HG02970 (cell line): ENCODE results near the gene TMX3.

Experiments used
- ATAC-seq: cut with Tn5 transposase; IDR thresholded peaks from one replicate; pipeline ENCODE4 v1.9.1; 2021; ENCODE audit warnings: mild to moderate bottlenecking, moderate library complexity, moderate number of reproducible peaks; ENCODE audit not compliant: unreplicated experiment, low FRiP score

The TMX3 gene

DNA sequence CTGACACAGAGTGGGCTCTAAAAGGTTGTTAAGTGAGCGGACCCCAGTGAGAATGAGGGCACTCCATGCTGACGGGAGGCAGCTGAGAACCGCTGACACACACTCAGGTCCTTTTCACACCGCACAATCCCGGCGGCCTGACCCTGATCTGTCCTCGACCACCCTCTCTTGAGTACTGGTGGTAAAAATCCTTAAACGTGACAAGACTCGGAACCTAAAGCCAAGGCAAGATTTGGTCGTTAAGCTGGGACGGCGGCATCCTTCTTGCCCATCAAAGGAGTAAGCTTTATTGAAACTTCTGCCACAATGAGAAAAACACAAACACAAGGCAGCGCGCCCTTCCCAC lies 569 bp downstream of the TMX3 start:
- ATAC-seq = no peak

GRCh38 chr18:68713796-68714195 lies 1.1 kb downstream of the TMX3 start:
- ATAC-seq = no peak

- ATAC-seq = no peak
These were observed 1.8 kb downstream of the TMX3 start for GRCh38 chr18:68713131-68713530.

- no peak for ATAC-seq
These were observed 7.3 kb downstream of the TMX3 start for GRCh38 chr18:68707646-68708045.

- ATAC-seq = no peak
These were observed 9.8 kb downstream of the TMX3 start for GRCh38 chr18:68705119-68705518.

DNA sequence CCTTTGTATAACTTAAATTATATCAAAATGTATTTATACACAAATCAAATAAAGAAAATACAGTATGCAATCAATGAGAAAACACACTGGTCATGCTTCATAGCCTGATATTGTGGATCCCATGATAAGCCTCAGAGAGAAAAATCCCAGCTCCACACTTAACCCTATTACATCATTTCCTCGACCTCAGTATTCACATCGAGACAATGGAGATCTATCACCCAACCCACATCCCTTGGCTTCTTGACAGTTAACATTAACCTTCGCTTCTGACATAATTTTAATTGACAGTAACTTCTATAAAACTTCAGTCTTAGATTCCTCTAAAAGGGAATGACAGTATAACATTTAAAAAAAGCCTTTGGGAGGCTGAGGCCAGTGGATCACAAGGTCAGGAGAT lies 11.6 kb downstream of the TMX3 start:
- no peak for ATAC-seq

DNA sequence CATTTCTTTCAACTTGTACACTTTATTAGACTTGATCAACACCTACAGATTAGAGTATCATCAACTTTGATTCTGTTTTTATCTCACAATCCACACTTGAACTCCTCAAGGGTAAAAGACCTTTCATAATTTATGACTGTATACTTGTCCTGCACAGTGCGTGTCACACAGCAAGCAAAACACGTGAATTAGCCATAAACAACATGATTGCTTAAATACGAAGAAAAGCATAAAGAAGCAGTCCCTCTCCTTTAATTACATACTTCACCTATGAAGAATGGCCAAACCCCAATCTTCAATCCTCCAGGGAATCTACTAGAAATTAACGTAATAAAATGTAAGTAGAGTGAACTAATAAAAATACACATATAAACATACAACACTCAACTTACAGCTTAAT lies 13.6 kb downstream of the TMX3 start:
- no peak for ATAC-seq

GRCh38 chr18:68699043-68699442 lies 15.9 kb downstream of the TMX3 start:
- no peak for ATAC-seq

DNA sequence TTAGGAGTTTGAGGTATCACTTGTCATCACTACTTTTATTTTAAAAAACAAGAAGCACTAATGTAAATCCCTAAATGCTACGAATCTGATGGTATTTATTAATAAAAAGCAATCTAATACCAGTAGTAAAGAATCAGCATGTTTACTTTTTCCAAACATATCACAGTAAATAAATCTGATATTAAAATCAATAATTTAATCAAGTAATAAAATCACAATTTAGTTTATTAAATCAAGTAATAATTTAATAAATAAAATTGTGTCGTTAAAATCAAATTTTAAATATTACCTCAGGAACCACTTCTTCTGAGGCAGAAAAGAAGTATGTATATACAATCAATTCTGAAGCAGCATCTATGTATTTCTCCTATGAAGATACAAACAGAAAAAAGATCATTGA lies 18.0 kb downstream of the TMX3 start:
- no peak for ATAC-seq

GRCh38 chr18:68694316-68694715 lies 20.6 kb downstream of the TMX3 start:
- ATAC-seq = no peak

DNA sequence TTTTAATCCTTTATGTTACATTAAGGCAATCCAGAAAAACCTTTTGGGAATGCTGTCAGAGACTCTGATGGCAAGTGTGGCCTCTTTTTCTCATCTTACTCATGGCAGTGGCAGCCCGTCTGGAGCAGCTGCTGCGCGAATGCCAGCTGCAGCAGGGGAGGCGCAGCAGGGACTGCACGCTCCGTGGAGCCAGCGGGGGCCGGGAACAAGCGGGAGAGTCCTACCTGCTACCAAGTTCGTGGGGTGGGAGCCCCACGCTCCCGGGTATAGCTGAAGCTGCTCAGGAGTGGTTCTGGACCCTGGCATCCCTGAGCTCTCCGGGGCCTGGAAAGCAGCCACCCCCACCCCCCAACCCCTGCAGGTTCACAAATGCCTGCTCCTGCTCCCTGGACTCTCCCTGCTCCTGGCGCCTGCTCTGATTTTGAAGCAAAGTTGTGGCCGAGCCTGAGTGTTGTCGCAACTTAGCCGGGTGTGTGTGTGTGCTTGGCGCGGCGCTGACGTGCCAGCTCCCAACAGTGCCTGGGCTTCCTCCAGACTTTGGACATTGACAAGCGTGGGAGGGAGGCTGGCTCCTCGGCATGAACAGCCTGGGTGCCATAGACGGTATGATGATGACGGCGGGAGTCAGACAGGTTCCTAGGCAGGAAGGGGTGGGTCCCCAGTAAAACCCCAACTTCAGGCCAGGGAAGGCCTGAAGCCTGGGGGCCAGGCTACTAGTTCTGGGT lies 21.7 kb downstream of the TMX3 start:
- ATAC-seq = no peak

- no peak for ATAC-seq
These were observed 35.4 kb downstream of the TMX3 start for GRCh38 chr18:68679528-68679927.

GRCh38 chr18:68676913-68677312 lies 38.0 kb downstream of the TMX3 start:
- ATAC-seq = peak; percentile 85

DNA sequence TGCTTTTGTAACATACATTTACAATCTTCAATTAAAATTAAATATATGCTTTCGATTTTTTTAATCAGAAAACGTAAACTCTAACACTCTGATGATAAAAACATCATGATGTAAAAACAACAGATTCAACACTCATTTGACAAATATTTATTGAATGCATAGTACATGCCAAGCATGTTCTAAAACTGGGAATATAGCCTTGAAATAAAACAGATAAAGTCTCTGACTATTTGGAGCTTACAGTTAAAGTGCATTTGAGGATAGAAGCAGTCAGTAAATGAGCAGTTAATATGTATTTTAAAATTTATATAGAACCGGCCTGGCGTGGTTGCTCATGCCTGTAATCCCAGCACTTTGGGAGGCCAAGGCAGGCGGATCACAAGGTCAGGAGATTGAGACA lies 47.8 kb downstream of the TMX3 start:
- no peak for ATAC-seq

- ATAC-seq = no peak
These were observed 48.5 kb downstream of the TMX3 start for GRCh38 chr18:68666381-68666780.

GRCh38 chr18:68665628-68666027 lies 49.3 kb downstream of the TMX3 start:
- no peak for ATAC-seq

- no peak for ATAC-seq
These were observed 52.2 kb downstream of the TMX3 start for GRCh38 chr18:68662754-68663153.

- ATAC-seq = no peak
These were observed 54.3 kb downstream of the TMX3 start for GRCh38 chr18:68660354-68661183.

DNA sequence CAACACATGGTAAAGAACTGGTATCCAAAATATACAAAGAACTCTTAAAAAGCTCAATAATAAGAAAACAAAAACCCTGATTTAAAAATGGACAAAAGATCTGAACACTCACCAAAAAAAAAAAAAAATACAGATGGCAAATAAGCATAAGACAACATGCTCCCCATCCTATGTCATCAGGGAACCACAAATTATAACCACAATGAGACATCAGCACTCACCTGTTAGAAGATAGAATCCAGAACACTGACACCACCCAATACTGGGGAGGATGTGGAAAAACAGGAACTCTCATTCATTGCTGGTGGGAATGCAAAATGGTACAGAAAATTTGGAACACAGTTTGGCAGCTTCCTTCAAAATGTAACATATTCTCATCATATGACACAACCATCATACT lies 66.7 kb downstream of the TMX3 start:
- no peak for ATAC-seq

- no peak for ATAC-seq
These were observed 72.9 kb downstream of the TMX3 start for GRCh38 chr18:68642003-68642402.

GRCh38 chr18:68640861-68641260 lies 74.0 kb downstream of the TMX3 start:
- ATAC-seq = no peak

- no peak for ATAC-seq
These were observed 76.3 kb downstream of the TMX3 start for GRCh38 chr18:68638613-68639012.
